Measurements from ENCODE around the gene CCT6A.
"Not testable (repeated sequence)": the region's sequence is repeated elsewhere in the genome, so short reads cannot be mapped to it uniquely, and the experiment has no call there.

The CCT6A gene

DNA sequence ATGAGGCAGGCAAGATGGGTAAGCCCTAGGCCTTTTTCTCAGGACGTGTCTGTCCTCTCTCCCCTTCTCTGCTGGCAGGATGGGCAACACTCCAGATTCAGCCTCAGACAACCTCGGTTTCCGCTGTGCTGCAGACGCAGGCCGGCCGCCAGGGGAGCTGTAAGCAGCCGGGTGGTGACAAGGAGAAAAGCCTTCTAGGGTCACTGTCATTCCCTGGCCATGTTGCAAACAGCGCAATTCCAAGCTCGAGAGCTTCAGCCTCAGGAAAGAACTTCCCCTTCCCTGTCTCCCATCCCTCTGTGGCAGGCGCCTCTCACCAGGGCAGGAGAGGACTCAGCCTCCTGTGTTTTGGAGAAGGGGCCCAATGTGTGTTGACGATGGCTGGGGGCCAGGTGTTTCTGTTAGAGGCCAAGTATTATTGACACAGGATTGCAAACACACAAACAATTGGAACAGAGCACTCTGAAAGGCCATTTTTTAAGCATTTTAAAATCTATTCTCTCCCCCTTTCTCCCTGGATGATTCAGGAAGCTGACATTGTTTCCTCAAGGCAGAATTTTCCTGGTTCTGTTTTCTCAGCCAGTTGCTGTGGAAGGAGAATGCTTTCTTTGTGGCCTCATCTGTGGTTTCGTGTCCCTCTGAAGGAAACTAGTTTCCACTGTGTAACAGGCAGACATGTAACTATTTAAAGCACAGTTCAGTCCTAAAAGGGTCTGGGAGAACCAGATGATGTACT, 28.1 kb downstream of the CCT6A start:
- TF ChIP-seq ZNF621 (tag by site-specific recombination; IDR thresholded peaks at IDR 0.05) (no peak), KLF7 (tag by site-specific recombination; IDR thresholded peaks at IDR 0.05; ENCODE audit: borderline replicate concordance) (no peak), ZNF114 (tag by site-specific recombination; IDR thresholded peaks at IDR 0.05) (no peak), ZNF155 (tag by site-specific recombination; IDR thresholded peaks at IDR 0.05) (no peak), ZIC2 (tag by site-specific recombination; IDR thresholded peaks at IDR 0.05) (no peak), ZNF521 (tag by site-specific recombination; IDR thresholded peaks at IDR 0.05) (no peak), ZNF501 (tag by site-specific recombination; IDR thresholded peaks at IDR 0.05) (no peak)
- TF ChIP-seq, protein P1, sequence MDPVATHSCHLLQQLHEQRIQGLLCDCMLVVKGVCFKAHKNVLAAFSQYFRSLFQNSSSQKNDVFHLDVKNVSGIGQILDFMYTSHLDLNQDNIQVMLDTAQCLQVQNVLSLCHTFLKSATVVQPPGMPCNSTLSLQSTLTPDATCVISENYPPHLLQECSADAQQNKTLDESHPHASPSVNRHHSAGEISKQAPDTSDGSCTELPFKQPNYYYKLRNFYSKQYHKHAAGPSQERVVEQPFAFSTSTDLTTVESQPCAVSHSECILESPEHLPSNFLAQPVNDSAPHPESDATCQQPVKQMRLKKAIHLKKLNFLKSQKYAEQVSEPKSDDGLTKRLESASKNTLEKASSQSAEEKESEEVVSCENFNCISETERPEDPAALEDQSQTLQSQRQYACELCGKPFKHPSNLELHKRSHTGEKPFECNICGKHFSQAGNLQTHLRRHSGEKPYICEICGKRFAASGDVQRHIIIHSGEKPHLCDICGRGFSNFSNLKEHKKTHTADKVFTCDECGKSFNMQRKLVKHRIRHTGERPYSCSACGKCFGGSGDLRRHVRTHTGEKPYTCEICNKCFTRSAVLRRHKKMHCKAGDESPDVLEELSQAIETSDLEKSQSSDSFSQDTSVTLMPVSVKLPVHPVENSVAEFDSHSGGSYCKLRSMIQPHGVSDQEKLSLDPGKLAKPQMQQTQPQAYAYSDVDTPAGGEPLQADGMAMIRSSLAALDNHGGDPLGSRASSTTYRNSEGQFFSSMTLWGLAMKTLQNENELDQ (tag by site-specific recombination; IDR thresholded peaks at IDR 0.05; ENCODE audit: low read depth), result no peak
- TF ChIP-seq, protein P2, sequence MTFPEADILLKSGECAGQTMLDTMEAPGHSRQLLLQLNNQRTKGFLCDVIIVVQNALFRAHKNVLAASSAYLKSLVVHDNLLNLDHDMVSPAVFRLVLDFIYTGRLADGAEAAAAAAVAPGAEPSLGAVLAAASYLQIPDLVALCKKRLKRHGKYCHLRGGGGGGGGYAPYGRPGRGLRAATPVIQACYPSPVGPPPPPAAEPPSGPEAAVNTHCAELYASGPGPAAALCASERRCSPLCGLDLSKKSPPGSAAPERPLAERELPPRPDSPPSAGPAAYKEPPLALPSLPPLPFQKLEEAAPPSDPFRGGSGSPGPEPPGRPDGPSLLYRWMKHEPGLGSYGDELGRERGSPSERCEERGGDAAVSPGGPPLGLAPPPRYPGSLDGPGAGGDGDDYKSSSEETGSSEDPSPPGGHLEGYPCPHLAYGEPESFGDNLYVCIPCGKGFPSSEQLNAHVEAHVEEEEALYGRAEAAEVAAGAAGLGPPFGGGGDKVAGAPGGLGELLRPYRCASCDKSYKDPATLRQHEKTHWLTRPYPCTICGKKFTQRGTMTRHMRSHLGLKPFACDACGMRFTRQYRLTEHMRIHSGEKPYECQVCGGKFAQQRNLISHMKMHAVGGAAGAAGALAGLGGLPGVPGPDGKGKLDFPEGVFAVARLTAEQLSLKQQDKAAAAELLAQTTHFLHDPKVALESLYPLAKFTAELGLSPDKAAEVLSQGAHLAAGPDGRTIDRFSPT (tag by site-specific recombination; IDR thresholded peaks at IDR 0.05), result no peak
- TF ChIP-seq, protein P3, sequence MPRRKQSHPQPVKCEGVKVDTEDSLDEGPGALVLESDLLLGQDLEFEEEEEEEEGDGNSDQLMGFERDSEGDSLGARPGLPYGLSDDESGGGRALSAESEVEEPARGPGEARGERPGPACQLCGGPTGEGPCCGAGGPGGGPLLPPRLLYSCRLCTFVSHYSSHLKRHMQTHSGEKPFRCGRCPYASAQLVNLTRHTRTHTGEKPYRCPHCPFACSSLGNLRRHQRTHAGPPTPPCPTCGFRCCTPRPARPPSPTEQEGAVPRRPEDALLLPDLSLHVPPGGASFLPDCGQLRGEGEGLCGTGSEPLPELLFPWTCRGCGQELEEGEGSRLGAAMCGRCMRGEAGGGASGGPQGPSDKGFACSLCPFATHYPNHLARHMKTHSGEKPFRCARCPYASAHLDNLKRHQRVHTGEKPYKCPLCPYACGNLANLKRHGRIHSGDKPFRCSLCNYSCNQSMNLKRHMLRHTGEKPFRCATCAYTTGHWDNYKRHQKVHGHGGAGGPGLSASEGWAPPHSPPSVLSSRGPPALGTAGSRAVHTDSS (tag by site-specific recombination; IDR thresholded peaks at IDR 0.05), result no peak
- H3K27ac ChIP-seq (ENCODE audit: extremely low read depth, low read depth, low read length), result no peak overlapping the region
- POLR2A ChIA-PET, result no interaction called here

DNA sequence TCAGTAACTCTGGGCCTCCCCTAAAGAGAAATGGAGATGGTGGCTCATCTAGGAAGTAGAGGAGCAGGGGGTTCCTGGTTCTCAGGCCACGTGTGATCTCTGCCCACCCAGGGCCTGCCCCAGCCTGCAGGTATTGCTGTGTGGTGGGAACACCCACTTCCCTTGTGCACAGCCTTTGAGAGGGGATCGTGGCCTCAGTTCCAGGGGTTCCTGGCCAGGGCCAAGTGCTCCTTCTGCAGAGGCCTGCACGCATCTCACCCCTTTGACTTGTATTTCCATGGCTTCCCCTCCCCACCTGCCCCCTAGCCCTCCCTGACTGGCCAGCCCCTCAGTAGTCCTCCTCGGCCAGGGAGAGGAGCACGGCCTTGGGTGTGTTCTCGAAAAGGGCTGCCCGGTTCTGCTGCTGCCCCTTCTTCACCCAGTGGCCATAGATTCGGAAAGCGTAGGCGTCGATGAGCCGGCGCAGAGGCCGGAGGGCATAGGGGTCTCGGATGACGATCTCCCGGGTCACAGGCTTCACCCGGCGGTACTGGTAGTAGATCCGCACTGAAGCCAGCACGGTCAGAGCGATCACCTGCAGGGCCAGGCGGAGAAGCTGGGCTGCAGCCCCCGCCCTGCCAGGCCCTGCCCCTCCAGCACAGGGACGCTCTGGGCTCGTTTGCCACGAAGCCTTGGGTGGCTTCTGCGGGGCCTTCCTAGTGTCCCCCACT, 29.3 kb downstream of the CCT6A start:
- H3K4me1 ChIP-seq (ENCODE audit: control insufficient read depth, insufficient read depth, low read length); POLR2A ChIA-PET; CTCF ChIA-PET; H3K27ac ChIP-seq (ENCODE audit: extremely low read depth, low read depth, low read length); H3K9me3 ChIP-seq (ENCODE audit: control insufficient read depth, insufficient read depth, low read depth, low read length); H3K4me3 ChIP-seq (ENCODE audit: low read depth, low read length): not testable (repeated sequence)
- peaks cover 9 to 30% of the 10 kb centered on the region in 2 experiments; a peak in 2 of 3 replicates for H3K36me3 ChIP-seq (ENCODE audit: control insufficient read depth in 2 of 2, insufficient read depth in 1 of 2, low read length in 2 of 2)

More for the DNA sequence above, 28.1 kb downstream of the CCT6A start:
- CTCF ChIA-PET, result interaction anchor here (1.0 kb wide), 1 partner anchor 248 kb away, joined by 3 read pairs; no protein-coding TSS in a partner anchor
- Histone ChIP-seq H3K4me3 (ENCODE audit: low read depth, low read length) (no peak overlapping the region), H3K36me3 (ENCODE audit: control insufficient read depth in 2 of 2, insufficient read depth in 1 of 2, low read length in 2 of 2) (peaks cover 17 to 30% of the 10 kb centered on the region in 2 experiments; a peak in 2 of 3 replicates), H3K4me1 (ENCODE audit: control insufficient read depth, insufficient read depth, low read length) (no peaks in the 10 kb centered on the region), H3K9me3 (ENCODE audit: control insufficient read depth, insufficient read depth, low read depth, low read length) (no peaks in the 10 kb centered on the region)

DNA sequence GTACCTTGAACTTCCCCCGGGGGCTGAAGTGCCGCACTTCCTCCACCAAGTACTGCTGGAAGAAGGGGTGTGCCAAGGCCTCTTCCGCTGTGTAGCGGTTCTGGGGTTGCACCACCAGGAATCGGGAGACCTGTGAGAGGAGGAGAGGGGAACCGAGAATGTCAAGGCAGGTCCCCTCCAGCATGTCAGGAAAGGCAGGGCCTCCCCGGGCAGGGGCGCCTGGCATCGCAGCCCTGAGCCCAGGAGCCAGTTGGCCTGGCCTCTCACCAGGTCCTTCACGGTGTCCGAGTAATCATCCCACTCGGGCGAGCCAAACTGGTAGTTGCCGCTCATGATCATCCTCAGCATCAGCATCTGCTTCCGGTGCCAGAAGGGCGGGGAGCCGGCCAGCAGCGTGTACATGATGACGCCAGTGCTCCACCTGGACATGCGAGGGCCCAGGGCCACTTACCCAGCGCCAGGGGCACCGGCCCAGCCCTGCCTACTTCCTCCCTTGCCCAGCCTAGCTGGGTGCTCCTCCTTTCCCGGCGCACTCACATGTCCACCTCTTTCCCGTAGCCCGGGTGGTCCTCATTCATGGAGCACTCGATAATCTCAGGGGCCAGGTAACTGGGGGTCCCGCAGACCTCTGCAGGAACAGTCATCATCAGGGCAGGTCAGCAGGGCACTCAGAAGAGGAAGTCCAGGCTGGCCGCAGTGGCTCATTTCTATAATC, 30.2 kb downstream of the CCT6A start:
- H3K27ac ChIP-seq (ENCODE audit: extremely low read depth, low read depth, low read length), result no peak overlapping the region
- no peaks in the 10 kb centered on the region for H3K4me1 ChIP-seq (ENCODE audit: control insufficient read depth, insufficient read depth, low read length)
- TF ChIP-seq SETDB1 (IDR thresholded peaks at IDR 0.05; ENCODE audit: insufficient read length, low read length), result no peak
- TF ChIP-seq ZNF221 (tag by site-specific recombination; IDR thresholded peaks at IDR 0.05; ENCODE audit: borderline replicate concordance), result no peak
- TF ChIP-seq ZNF335 (tag by site-specific recombination; conservative IDR thresholded peaks at IDR 0.05), result no peak
- no peak for TF ChIP-seq ZNF785 (tag by site-specific recombination; IDR thresholded peaks at IDR 0.05)
- no peak for TF ChIP-seq OVOL3 (tag by site-specific recombination; IDR thresholded peaks at IDR 0.05)
- TF ChIP-seq MYNN (tag by site-specific recombination; IDR thresholded peaks at IDR 0.05; ENCODE audit: borderline replicate concordance), result no peak
- TF ChIP-seq ZNF510 (tag by site-specific recombination; IDR thresholded peaks at IDR 0.05; ENCODE audit: insufficient replicate concordance), result no peak
- no peak for TF ChIP-seq ZNF16 (tag by site-specific recombination; IDR thresholded peaks at IDR 0.05; ENCODE audit: low read depth)
- TF ChIP-seq, protein P4, sequence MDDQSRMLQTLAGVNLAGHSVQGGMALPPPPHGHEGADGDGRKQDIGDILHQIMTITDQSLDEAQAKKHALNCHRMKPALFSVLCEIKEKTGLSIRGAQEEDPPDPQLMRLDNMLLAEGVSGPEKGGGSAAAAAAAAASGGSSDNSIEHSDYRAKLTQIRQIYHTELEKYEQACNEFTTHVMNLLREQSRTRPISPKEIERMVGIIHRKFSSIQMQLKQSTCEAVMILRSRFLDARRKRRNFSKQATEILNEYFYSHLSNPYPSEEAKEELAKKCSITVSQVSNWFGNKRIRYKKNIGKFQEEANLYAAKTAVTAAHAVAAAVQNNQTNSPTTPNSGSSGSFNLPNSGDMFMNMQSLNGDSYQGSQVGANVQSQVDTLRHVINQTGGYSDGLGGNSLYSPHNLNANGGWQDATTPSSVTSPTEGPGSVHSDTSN (CRISPR knock-in tag; IDR thresholded peaks at IDR 0.05), result no peak
- TF ChIP-seq ZBTB21 (tag by site-specific recombination; IDR thresholded peaks at IDR 0.05), result no peak
- no peak for TF ChIP-seq ZNF830 (tag by site-specific recombination; IDR thresholded peaks at IDR 0.05; ENCODE audit: low read depth)
- TF ChIP-seq ZNF416 (tag by site-specific recombination; IDR thresholded peaks at IDR 0.05), result no peak
- H3K36me3 ChIP-seq (ENCODE audit: control insufficient read depth in 2 of 2, insufficient read depth in 1 of 2, low read length in 2 of 2), result peaks cover 5 to 25% of the 10 kb centered on the region in 2 experiments; a peak in 2 of 3 replicates
- ChIA-PET CTCF (no interaction called here), POLR2A (no interaction called here)
- H3K4me3 ChIP-seq (ENCODE audit: low read depth, low read length), result no peak overlapping the region
- no peaks in the 10 kb centered on the region for H3K9me3 ChIP-seq (ENCODE audit: control insufficient read depth, insufficient read depth, low read depth, low read length)
